ENCODE measurements around the gene SLC25A11.
"Not testable (repeated sequence)": the region's sequence is repeated elsewhere in the genome, so short reads cannot be mapped to it uniquely, and the experiment has no call there.

Gene SLC25A11

DNA sequence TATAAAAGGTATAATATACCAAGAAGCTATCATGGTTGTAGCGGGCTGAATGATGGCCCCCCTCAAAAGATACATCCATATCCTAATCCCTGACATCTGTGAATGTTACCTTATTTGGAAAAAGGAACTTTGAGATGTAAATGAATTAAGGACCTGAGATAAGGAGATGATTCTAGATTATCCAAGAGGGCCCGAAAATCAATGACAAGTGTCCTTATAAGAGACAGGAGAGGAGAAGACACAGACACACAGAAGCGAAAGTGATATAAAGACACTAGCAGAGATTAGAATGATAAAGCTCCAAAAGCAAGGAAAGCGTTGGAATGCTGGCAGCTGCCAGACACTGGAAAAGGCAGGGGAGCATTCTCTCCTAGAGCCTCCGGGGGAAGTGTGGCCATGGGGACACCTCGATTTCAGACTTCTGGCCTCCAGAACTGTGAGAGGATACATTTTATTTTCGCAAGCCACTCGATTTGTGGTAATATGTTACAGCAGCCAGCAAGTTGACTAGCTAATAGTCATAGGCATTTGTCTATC lies 20.3 kb downstream of the SLC25A11 start:
- FAIRE-seq = no peak

DNA sequence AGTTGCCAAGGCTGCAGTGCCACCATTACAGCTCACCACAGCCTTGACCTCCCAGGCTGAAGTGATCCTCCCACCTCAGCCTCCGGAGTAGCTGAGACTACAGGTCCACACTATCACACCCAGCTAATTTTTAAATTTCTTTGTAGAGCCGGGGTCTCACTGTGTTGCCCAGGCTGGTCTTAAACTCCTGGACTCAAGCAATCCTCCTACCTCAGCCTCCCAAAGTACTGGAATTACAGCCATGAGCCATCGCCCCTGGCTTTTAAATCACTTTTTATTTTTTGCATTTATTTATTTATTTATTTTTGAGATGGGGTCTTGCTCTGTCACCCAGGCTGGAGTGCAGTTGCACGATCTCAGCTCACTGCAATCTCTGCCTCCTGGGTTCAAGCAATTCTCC lies 25.3 kb downstream of the SLC25A11 start:
- not testable (repeated sequence) for FAIRE-seq

DNA sequence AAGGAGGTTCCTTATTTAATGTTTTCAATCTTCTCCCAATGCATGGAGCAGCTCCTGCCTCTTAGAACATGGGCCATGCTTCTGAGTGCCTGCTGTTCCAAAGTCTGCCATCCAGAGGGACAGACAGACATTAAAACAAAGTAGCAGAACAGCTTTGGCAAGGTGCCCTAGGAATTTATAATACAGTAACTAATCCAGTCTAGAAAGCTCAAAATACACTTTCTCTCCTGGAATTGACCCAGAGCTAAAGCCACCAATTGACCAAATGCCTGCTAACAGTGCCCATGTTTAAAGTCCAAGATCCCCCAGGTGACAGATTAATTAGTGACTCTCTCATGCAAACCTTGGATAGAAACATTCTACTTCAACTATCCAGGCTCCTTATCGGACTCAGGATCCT lies 25.9 kb downstream of the SLC25A11 start:
- no peak for FAIRE-seq

DNA sequence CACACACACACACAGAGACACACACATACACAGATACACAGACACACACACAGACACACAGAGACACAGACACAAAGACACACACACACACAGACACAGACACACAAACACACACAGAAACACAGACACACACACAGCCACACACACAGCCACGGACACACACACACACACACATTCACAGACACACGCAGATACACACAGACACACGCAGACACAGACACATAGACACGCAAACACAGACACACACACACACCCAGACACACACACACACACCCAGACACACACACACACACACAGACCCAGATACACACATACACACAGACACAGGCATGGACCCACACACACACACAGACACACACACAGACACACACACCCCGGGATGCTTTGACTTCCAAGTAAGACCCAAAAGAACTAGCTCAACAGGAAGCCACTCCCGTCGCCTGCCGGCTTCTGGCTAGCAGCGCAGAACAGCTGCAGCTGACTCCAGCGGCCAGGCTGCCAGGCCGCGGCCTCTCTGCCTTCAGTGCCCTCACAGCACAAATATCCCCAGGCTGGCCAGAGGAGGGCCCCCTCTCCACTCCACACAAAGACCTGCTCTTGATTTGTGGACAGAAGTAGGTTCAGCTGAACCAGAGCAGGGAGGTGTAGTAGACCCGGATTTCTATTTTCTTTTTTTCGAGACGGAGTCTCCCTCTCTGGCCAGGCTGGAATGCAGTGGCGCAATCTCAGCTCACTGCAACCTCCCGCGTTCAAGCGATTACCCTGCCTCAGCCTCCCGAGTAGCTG lies 30.9 kb downstream of the SLC25A11 start:
- peak; percentile 94 for FAIRE-seq

DNA sequence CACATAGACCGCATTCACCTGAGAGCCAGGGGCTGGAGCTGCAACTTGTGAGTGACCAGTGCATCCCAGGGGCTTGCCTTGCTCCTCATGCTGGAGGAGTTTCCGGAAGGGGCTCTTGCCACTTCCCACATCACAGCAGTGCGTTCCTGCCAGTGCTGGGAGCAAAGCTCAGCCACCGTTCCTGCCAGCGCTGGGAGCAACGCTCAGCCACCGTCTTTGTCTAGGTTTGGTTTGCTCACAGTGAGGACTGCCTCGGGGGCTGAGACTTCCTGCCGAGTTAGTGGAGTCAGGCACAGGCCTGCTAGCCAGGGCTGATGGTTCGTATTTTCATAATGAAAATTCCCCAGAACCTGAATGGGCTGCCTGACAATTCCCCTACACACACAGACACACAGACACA lies 31.5 kb downstream of the SLC25A11 start:
- FAIRE-seq = no peak

DNA sequence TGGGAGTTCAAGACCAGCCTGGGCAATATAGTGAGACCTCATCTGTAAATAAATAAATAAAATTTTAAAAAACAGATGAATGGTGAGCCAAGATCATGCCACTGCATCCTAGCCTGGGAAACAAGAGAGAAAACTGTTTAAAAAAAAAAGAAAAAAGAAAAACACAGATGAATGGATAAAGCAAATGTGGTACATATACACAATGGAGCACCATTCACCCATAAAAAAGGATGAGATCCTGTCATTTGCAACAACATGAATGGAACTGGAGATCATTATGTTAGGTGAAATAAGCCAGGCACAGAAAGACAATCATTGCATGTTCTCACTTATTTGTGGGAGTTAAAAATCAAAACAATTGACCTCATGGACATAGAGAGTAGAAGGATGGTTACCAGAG lies 33.2 kb downstream of the SLC25A11 start:
- FAIRE-seq = not testable (repeated sequence)

DNA sequence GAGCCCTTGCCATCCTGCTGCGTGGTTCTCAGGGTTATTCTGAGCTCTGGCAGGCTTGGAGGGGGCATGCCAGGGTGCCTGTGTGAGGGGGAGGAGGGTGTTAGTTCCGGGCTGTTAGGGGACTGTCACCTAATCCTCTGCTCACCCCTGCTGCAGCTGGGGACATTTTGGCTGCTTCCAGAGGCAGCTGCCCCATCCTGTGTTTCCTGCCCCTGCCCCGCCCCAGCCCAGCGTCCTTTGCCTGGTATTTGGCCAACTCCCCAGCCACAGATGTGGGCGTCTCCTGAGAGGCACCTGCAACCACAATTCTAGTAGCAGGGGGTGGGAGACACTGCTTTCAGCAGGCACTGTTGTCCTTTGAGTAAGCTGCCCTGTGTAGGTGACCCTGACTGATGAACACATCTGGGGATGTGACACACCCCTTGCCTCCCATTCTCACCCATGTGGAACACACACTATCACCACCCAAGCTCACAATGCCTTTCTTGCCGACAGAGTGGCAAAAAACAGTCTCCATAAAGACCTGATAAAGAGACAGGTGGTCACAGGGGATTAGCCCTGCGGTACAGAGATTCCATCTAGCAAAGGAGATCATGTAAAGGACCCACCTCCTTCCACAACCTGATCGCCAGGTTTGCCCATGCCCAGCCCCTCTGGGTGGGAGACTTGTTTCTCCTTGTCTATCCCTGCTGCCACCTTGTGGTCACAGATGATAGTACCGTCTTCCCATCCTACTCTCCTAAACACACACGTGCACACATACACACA lies 36.6 kb downstream of the SLC25A11 start, which contains the start of gene CHRNE:
Gene CHRNE, minus strand, starts transcription at position 48 of the 768 bp plus-strand sequence. Its CDS starts 35 bp downstream, at position 13.
- peak; percentile 94 for FAIRE-seq

DNA sequence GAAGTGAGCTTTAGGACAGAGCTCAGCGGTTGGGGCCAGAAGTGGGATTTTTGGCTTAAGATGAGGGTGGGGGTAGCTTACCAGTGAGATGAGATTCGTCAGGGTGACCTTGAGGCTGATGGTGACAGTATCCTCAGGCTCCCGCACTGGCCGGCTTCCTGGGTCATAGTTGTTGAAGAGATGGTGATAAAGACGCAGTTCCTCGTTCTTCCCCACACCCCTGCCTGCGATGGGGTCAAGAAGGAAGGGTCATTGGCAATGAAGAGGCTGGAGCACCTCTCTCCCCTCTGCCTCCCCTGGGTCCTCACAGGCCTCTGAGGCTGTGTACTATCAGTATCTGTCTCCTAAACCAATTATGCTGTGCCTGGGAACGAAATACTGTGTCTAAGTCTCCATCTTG lies 37.3 kb downstream of the SLC25A11 start:
- FAIRE-seq = no peak

DNA sequence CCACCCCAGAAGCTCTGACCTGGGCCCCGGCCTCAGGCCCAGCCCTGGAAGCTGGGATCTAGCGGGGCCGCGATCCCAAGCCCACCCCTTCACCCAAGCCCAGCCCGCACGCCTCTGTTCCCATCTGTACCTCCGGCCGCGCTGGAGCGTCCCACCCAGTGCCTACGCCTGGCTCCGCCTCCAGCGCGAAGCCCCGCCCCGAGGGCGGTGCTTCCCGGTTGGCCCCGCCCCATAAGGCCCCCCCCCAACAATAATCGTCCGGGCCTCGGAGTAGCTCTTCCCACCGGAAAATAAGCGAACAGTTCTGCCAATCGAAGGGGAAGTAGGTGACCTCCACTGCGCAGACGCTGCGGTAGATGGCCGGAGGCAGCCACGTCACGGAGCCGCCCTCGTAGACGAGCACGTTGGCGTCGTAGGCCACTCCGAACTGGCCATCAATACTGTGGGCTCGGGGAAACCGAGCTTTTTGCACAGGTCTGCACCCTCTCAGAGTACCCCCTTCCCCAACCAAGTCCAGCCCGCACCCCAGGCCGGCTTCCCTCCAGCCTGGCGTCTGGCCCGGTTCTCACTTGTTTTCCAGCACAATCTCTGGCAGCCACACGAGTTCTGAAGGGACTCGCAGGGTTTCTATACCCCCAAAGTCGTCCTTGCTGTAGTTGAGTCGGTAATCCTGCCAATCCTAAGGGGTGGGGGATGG lies 38.0 kb downstream of the SLC25A11 start:
- no peak for FAIRE-seq

DNA sequence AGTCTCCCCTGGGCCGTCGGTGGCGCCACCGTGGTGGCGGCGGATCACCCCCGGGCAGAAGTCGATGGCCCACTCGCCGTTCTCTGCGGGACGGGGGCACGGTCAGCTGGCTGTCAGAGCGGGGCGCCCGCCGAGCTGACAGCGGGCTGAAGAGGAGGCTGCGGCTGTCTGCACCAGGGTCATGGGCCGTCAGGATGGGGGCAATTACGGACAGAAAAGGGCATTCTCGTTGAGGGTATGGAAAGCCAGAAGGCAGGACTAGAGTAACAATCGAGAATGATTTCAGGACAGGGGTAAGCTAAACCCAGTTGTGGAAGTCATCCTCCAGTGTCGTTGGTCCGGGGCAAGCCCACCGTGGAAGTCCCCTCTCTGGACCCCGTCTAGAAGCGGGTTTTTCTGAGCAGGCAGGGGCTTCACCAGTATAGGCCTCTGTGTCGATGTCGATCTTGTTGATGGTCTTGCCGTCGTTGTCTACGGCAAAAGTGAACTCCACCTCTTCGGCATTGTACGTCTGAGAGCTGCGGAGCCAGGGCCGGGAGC lies 38.7 kb downstream of the SLC25A11 start:
- no peak for FAIRE-seq

DNA sequence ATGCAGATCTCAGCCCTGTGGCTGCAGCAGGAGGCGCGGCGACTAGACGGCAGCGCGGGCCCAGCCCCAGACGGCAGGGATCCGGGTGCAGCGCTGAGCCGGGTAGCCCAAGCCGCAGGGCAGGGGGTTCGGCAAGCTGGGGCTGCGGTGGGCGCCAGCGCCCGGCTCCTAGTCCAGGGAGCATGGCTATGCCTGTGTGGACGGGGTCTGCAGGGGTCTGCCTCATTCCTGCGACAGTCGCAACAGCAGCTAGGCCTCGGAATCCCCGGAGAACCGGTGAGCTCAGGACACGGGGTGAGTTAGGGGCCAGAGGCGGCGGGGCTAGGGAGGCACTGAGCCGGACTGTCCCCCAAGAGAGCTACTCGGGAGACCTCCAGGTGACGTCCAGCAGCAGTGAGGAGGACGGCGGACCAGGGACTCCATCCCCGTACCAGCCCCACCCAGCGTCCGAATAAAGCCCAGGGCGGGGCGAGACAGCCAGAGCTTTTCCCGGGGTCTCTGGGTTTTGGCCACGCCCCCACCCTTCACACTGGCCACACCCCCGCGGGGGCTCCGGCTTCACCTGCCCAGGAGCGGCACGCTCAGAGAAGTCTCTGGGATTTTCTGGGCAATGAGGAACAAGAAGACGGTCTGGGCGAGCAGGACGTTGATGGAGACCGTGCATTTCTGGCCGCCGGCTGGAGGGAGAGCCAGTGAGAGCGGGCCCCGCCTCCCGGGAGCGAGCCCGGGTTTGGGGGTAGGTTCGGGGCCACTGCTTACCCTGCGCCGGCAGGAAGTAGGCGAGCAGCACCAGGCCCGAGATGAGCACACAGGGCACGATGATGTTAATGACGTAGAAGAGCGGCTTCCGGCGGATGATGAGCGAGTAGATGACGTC lies 39.4 kb downstream of the SLC25A11 start:
- no peak for FAIRE-seq

DNA sequence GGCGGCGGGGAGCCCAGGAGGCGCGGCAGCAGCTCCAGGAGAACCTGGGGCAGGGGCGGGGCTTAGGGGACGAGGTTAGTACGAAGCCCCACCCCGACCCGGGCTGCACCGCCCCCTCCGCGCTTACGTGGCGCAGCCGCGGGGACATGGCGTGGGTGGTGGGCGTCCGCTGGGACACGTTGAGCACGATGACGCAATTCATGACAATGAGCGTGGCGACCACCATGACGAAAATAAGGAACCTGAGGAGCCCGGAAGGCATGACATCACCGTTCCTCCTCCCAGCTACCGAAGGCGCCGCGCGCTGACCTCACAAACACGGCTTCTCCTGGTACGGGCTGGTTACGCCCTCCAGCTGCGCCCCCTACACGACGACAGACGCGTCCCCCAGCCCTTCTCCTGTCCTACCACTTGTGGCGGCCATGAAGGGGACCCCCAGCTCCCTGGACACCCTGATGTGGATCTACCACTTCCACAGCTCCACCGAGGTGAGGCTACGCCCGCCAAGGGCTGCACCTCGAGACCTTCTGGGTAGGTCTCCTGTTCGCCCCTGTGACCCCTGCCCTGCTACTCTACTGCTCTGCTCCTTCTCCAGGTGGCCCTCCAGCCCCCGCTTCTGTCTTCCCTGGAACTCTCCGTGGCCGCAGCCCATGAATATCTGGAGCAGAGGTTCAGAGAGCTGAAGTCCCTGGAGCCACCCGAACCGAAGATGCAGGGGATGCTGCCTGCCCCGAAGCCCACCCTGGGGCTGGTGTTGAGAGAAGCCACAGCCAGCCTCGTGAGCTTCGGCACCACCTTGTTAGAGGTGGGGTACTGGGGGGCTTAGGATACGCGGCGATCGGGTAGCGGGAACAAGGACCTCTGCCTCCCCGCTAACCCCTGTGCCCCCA lies 40.3 kb downstream of the SLC25A11 start, which contains the start of gene C17orf107:
Gene C17orf107, plus strand, starts transcription at position 196 of the 890 bp plus-strand sequence. Its CDS starts 227 bp downstream, at position 423.
- no peak for FAIRE-seq

DNA sequence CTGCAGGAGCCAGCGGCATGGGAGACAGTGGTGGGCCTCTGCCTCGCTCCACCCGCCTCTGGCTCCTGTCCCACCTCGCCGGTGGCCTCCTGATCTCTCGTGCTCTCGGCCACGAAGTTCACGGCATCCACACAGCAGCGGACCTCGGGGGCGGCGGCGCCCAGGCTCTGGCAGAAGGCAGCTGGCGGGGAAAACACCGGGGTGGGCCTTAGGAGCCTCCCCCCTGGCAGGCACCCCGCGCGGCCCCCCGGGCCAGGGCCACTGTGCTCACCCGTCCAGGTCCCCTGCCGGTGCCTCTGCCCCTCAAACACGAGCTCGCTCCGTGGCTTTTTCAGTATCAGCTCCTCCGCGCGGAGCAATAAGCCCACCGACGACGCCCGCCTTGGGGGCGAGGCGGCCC lies 40.9 kb downstream of the SLC25A11 start:
- FAIRE-seq = no peak

DNA sequence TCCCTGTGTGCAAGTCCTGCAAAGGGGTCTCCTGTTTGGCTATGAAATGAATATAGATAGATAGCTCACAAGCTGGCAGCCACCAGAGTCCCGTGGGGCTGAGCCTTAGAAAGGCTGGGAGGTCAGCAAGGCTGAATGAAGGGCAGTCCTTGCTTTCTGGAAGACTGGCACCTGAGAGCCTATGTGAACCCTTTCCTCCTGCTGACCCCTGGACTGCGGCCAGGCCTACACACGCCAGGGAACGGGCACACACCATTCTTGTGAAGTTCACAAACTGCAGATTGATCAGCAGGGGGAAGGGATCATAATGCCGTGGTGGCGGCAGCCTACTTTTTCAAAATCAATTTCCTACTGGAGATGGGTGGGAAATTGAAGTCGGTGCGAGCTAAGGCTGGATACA lies 41.5 kb downstream of the SLC25A11 start:
- no peak for FAIRE-seq

DNA sequence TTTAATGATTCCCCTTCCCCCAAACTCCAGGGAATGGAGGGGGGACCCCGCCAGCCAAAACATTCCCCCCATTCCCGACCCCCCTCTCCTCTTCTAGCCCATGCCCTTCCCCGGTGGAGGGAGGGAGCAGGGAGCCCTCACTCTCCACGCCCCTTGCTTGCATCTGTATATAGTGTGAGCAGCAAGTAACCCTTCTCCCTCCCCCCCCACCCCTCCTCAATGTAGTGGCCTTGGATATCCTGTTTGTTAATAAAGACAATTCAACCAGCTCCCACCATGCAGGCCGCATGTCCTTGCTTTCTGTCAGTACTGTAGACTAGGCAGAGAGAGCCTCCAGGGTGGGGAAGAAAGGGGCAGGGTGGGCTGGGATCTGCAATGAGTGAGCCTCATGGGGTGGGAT lies 42.1 kb downstream of the SLC25A11 start:
- FAIRE-seq = no peak

DNA sequence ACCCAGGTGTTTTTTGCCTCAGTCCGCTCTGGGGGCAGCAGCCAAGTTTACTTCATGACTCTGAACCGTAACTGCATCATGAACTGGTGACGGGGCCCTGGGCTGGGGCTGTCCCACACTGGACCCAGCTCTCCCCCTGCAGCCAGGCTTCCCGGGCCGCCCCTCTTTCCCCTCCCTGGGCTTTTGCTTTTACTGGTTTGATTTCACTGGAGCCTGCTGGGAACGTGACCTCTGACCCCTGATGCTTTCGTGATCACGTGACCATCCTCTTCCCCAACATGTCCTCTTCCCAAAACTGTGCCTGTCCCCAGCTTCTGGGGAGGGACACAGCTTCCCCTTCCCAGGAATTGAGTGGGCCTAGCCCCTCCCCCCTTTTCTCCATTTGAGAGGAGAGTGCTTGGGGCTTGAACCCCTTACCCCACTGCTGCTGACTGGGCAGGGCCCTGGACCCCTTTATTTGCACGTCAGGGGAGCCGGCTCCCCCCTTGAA lies 42.6 kb downstream of the SLC25A11 start:
- no peak for FAIRE-seq

DNA sequence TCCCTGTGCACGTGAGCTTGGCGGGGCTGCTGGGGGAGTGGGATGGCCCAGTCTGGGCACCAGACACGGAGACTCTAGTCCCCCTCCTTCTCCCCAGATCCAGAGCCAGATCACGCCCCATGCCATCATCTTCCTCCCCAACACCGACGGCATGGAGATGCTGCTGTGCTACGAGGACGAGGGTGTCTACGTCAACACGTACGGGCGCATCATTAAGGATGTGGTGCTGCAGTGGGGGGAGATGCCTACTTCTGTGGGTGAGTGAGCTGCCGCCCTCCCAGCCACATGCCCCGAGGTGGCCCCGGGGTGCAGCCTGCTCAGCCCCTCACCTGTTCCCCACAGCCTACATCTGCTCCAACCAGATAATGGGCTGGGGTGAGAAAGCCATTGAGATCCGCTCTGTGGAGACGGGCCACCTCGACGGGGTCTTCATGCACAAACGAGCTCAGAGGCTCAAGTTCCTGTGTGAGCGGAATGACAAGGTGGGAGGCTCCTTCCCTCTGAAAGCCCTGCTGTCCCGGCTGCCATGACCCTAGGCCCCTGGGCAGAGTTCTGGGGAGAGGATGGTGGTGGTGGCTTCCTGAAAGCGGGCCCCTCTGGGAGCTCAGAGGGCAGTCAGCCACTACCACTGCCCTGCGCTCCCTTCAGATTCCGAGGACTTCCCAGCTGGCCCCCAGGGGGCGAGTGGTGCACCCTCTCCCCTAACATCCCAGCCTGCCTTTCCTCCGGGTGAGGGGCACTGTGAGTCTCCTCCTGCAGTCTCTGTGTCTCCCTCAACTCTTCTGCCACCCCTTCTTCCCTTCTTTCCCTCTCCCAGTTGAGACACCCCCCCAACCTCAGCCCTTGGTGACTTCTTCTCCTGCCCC lies 43.3 kb downstream of the SLC25A11 start:
- FAIRE-seq = no peak

DNA sequence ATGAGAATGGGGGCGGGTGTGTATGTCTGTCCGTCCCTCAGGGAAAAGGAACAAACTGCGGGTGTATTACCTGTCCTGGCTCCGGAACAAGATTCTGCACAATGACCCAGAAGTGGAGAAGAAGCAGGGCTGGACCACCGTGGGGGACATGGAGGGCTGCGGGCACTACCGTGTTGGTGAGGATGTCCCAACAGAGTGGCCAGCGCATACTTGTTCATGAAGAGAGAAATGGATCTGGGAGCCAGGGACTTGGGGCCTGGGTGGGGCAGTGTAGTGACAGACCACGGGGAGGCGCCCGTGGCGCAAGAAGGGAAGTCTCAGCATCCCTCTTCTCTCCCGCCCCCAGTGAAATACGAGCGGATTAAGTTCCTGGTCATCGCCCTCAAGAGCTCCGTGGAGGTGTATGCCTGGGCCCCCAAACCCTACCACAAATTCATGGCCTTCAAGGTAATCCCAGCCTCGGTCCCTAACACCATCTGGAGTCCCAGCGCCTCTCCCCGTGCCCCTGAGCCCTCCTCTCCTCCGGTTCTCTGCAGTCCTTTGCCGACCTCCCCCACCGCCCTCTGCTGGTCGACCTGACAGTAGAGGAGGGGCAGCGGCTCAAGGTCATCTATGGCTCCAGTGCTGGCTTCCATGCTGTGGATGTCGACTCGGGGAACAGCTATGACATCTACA lies 44.1 kb downstream of the SLC25A11 start:
- FAIRE-seq = no peak

DNA sequence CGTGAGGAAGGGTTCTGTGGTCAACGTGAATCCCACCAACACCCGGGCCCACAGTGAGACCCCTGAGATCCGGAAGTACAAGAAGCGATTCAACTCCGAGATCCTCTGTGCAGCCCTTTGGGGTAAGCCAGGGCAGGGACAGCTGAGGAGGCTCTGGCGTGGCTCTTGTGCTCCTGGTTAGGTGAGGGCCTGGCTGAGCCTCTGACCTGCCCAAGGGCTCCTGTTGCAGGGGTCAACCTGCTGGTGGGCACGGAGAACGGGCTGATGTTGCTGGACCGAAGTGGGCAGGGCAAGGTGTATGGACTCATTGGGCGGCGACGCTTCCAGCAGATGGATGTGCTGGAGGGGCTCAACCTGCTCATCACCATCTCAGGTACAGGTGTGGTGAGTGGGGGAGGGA lies 44.7 kb downstream of the SLC25A11 start:
- no peak for FAIRE-seq

All from G401.6 (cell line).